T-helper 1 cell treated with Interleukin-12 subunit alpha and Interleukin-12 subunit beta and Interleukin-4 antibody, amounts not matched to agents 30 ng/mL and 1 ng/mL, for 36 hours (primary cell): Measurements from ENCODE around the gene ERAS. TPM values are rescaled to one million over a fixed set of nuclear protein-coding genes. Genes with fewer than 3 reads are reported as not detected.
"Not testable (repeated sequence)": the region's sequence is repeated elsewhere in the genome, so short reads cannot be mapped to it uniquely, and the experiment has no call there.

ENCODE experiments used
- intact Hi-C: fragments of 100-400 bp; cut with micrococcal nuclease; formaldehyde crosslinking; loops from one replicate; pipeline ENCODE4 v1.15.1; 2024
- total RNA-seq: library from RNA; stranded (reverse); gene quantifications from 2 replicates; pipeline ENCODE4 v1.2.3, GENCODE V29; 2022

ERAS gene
- total RNA-seq, 1 donor from 2014 or later = not detected

GRCh38 chrX:48831136-48831908 is 5.0 kb downstream of the ERAS start:
- intact Hi-C loops = loop anchor here (5.0 kb wide), 1 partner anchor 184 kb away; no protein-coding TSS in a partner anchor

- intact Hi-C loops = loop anchor here (5.0 kb wide), 1 partner anchor 185 kb away; no protein-coding TSS in a partner anchor
These were observed 5.6 kb downstream of the ERAS start for GRCh38 chrX:48831909-48832291.

GRCh38 chrX:48833542-48834138 is 7.3 kb downstream of the ERAS start:
- intact Hi-C loops = loop anchor here (5.0 kb wide), 1 partner anchor 186 kb away; no protein-coding TSS in a partner anchor

- intact Hi-C loops = loop anchor here (5.0 kb wide), 1 partner anchor 187 kb away; no protein-coding TSS in a partner anchor
These were observed 8.0 kb downstream of the ERAS start for GRCh38 chrX:48834383-48834709.

- intact Hi-C loops = no loop called here
These were observed 9.4 kb downstream of the ERAS start, which contains the start of gene PCSK1N for GRCh38 chrX:48835524-48836329. Gene PCSK1N (minus strand): TSS chrX:48835610. CDS start chrX:48835532, 78 bp downstream.

GRCh38 chrX:48839686-48840085 is 13.4 kb downstream of the ERAS start:
- intact Hi-C loops = no loop called here

GRCh38 chrX:48848847-48849246 is 22.5 kb downstream of the ERAS start:
- intact Hi-C loops = no loop called here

- intact Hi-C loops = no loop called here
These were observed 26.5 kb downstream of the ERAS start for GRCh38 chrX:48852857-48853256.

GRCh38 chrX:48853494-48853893 is 27.2 kb downstream of the ERAS start:
- intact Hi-C loops = not testable (repeated sequence)

- intact Hi-C loops = not testable (repeated sequence)
These were observed 27.9 kb downstream of the ERAS start for GRCh38 chrX:48854121-48854804.

- intact Hi-C loops = loop anchor here (1.0 kb wide), 1 partner anchor 90 kb away; no protein-coding TSS in a partner anchor
These were observed 28.6 kb downstream of the ERAS start for GRCh38 chrX:48854898-48855297.

GRCh38 chrX:48864210-48864609 is 37.9 kb downstream of the ERAS start:
- intact Hi-C loops = no loop called here

GRCh38 chrX:48872017-48872416 is 45.7 kb downstream of the ERAS start:
- intact Hi-C loops = not testable (repeated sequence)

GRCh38 chrX:48876944-48877343 is 50.6 kb downstream of the ERAS start:
- intact Hi-C loops = not testable (repeated sequence)

Other genes with a start within 250 kb of the ERAS start
- 50.0 and 55.0 TPM in 2 replicates for gene WDR13, start 229.0 kb upstream of the ERAS start, total RNA-seq
- gene WAS, start 142.7 kb upstream of the ERAS start, total RNA-seq = 151 and 162 TPM in 2 replicates
- 21.7 and 25.0 TPM in 2 replicates for gene SUV39H1, start 129.8 kb upstream of the ERAS start, total RNA-seq
- gene GLOD5, start 64.8 kb upstream of the ERAS start, total RNA-seq = not detected in 2 replicates
- not detected in 2 replicates for gene GATA1, start 39.9 kb upstream of the ERAS start, total RNA-seq
- gene HDAC6, start 24.4 kb upstream of the ERAS start, total RNA-seq = 83.1 and 87.3 TPM in 2 replicates
- 0.56 and 0.78 TPM in 2 replicates for gene PCSK1N, start 9.1 kb downstream of the ERAS start, total RNA-seq
- gene TIMM17B, start 71.3 kb downstream of the ERAS start, total RNA-seq = 48.0 and 49.4 TPM in 2 replicates
- gene PQBP1, start 71.4 kb downstream of the ERAS start, total RNA-seq = 88.9 and 92.0 TPM in 2 replicates
- 22.8 and 25.6 TPM in 2 replicates for gene SLC35A2, start 85.1 kb downstream of the ERAS start, total RNA-seq
- 342 and 350 TPM in 2 replicates for gene PIM2, start 92.5 kb downstream of the ERAS start, total RNA-seq
- 68.4 and 71.1 TPM in 2 replicates for gene OTUD5, start 131.1 kb downstream of the ERAS start, total RNA-seq
- 5.0 and 6.3 TPM in 2 replicates for gene KCND1, start 145.3 kb downstream of the ERAS start, total RNA-seq
- 103 and 110 TPM in 2 replicates for gene GRIPAP1, start 175.8 kb downstream of the ERAS start, total RNA-seq
- 46.6 and 50.9 TPM in 2 replicates for gene TFE3, start 216.8 kb downstream of the ERAS start, total RNA-seq
- 6.5 and 8.3 TPM in 2 replicates for gene CCDC120, start 232.5 kb downstream of the ERAS start, total RNA-seq
- gene PRAF2, start 247.5 kb downstream of the ERAS start, total RNA-seq = 20.9 and 22.2 TPM in 2 replicates